GM19025 (cell line): ENCODE measurements around the gene PEX11A.

Experiments
- ATAC-seq: cut with Tn5 transposase; IDR thresholded peaks from one replicate; pipeline ENCODE4 v1.9.1; 2021; ENCODE audit warnings: mild to moderate bottlenecking, low read depth, moderate library complexity; ENCODE audit not compliant: unreplicated experiment

The PEX11A gene

GRCh38 chr15:89631902-89632264 lies 58.7 kb downstream of the PEX11A start:
- no peak for ATAC-seq
